GM20000 (cell line): ENCODE data around the gene CLDN3.
A peak's percentile ranks its signal among the peaks of the same experiment; 100 is the strongest.

Experiments used
- DNase-seq: peaks from one replicate; pipeline ENCODE4 v3.0.0; 2012; ENCODE audit warnings: low spot score
- CTCF ChIP-seq: IDR thresholded peaks from 2 replicates; pipeline ENCODE4 v1.5.1; 2012; ENCODE audit warnings: mild to moderate bottlenecking, control low read depth; ENCODE audit errors: extremely low read depth, missing control alignments

Gene CLDN3

GRCh38 chr7:73738612-73739386, 31.3 kb downstream of the CLDN3 start, which contains the start of gene ABHD11:
ABHD11 (minus strand) TSS chr7:73738802; CDS start chr7:73738770, 32 bp downstream.
- peak; percentile 100 for DNase-seq
- no peak for TF ChIP-seq CTCF

- TF ChIP-seq CTCF, result no peak
- DNase-seq, result peak; percentile 83
Observed at GRCh38 chr7:73738220-73738611, 31.9 kb downstream of the CLDN3 start.

GRCh38 chr7:73737491-73738219, 32.4 kb downstream of the CLDN3 start:
- DNase-seq, result no peak
- TF ChIP-seq CTCF, result no peak

- no peak for DNase-seq
- no peak for TF ChIP-seq CTCF
Observed at GRCh38 chr7:73736885-73737284, 33.2 kb downstream of the CLDN3 start.

GRCh38 chr7:73735528-73735905, 34.6 kb downstream of the CLDN3 start:
- no peak for DNase-seq
- no peak for TF ChIP-seq CTCF

GRCh38 chr7:73734619-73735527, 35.2 kb downstream of the CLDN3 start:
- TF ChIP-seq CTCF, result peak; percentile 66
- DNase-seq, result peak; percentile 71
